ENCODE measurements around the gene MT1H. TPM values are rescaled to one million over a fixed set of nuclear protein-coding genes. Genes with fewer than 3 reads are reported as not detected.

The MT1H gene
- total RNA-seq, 1 experiment from 2014 or later = not detected

GRCh38 chr16:56679818-56680217, 10.2 kb downstream of the MT1H start:
- intact Hi-C loops (cut with micrococcal nuclease; ENCODE audit: unreplicated experiment) = no loop called here
- POLR2A ChIA-PET = no interaction called here

GRCh38 chr16:56681939-56682702, 12.5 kb downstream of the MT1H start, which contains the start of gene MT1X:
MT1X (plus strand) TSS chr16:56682470; CDS start chr16:56682541, 71 bp downstream.
- BruUV-seq (replicated peaks) = no TSS peak
- no peaks in the 10 kb centered on the region for H3K36me3 ChIP-seq (ENCODE audit: control insufficient read depth, insufficient read depth, low read length)
- H3K4me3 Mint-ChIP-seq (ENCODE audit: unreplicated experiment) = peak within 1 kb of the TSS; percentile 95
- H3K4me1 ChIP-seq = peaks cover 8% of the 10 kb centered on the region; the same call in 1 of the 2 replicates
- peaks cover 7% of the 10 kb centered on the region for H3K27me3 Mint-ChIP-seq (ENCODE audit: insufficient read depth, unreplicated experiment)
- no peak for TF ChIP-seq CTCF (IDR thresholded peaks at IDR 0.05; ENCODE audit: insufficient read depth in 1 of 2, low read depth in 1 of 2, low read length in 1 of 2, severe bottlenecking in 1 of 2, unreplicated experiment in 1 of 2)
- peaks cover 8% of the 10 kb centered on the region for H3K9me3 ChIP-seq
- H3K9me3 Mint-ChIP-seq (ENCODE audit: unreplicated experiment) = peaks cover 11% of the 10 kb centered on the region
- intact Hi-C loops (cut with micrococcal nuclease; ENCODE audit: unreplicated experiment) = loop anchor here (1.0 kb wide), 1 partner anchor 9 kb away; no protein-coding TSS in a partner anchor
- H3K4me3 ChIP-seq (ENCODE audit: low read depth, low read length) = peak within 1 kb of the TSS; percentile 65
- DNase-seq = peak; percentile 81 to 88
- no peaks in the 10 kb centered on the region for H3K4me1 Mint-ChIP-seq (ENCODE audit: low read depth, unreplicated experiment)
- ChIA-PET POLR2A (interaction anchor here (0.9 kb wide), 1 partner anchor 25 kb away, joined by 3 read pairs; no protein-coding TSS in a partner anchor), CTCF (interaction anchor here (0.6 to 2.3 kb wide), 2 partner anchors 20 to 168 kb away, joined by 3 to 11 read pairs; no protein-coding TSS in a partner anchor)
- H3K27me3 ChIP-seq (replicated peaks; ENCODE audit: control insufficient read depth, insufficient read depth, low read length) = no peaks in the 10 kb centered on the region
- H3K36me3 Mint-ChIP-seq (ENCODE audit: insufficient read depth, unreplicated experiment) = no peaks in the 10 kb centered on the region
- peak within 1 kb of the TSS; percentile 39 for H3K27ac Mint-ChIP-seq (ENCODE audit: unreplicated experiment)

More at GRCh38 chr16:56679818-56680217, 10.2 kb downstream of the MT1H start:
- CTCF ChIA-PET = no interaction called here
- Mint-ChIP-seq H3K4me1 (ENCODE audit: low read depth, unreplicated experiment) (no peaks in the 10 kb centered on the region), H3K27me3 (ENCODE audit: insufficient read depth, unreplicated experiment) (peaks cover 9% of the 10 kb centered on the region), H3K9me3 (ENCODE audit: unreplicated experiment) (no peaks in the 10 kb centered on the region), H3K36me3 (ENCODE audit: insufficient read depth, unreplicated experiment) (no peaks in the 10 kb centered on the region), H3K4me3 (ENCODE audit: unreplicated experiment) (no peak overlapping the region), H3K27ac (ENCODE audit: unreplicated experiment) (no peak overlapping the region)
- no TSS peak for BruUV-seq (replicated peaks)
- no peaks in the 10 kb centered on the region for H3K27me3 ChIP-seq (replicated peaks; ENCODE audit: control insufficient read depth, insufficient read depth, low read length)
- no peaks in the 10 kb centered on the region for H3K9me3 ChIP-seq
- TF ChIP-seq CTCF (IDR thresholded peaks at IDR 0.05; ENCODE audit: insufficient read depth in 1 of 2, low read depth in 1 of 2, low read length in 1 of 2, severe bottlenecking in 1 of 2, unreplicated experiment in 1 of 2) = no peak
- no peak for DNase-seq
- peaks cover 8% of the 10 kb centered on the region; the same call in 1 of the 2 replicates for H3K4me1 ChIP-seq
- no peak overlapping the region for H3K4me3 ChIP-seq (ENCODE audit: low read depth, low read length)
- no peaks in the 10 kb centered on the region for H3K36me3 ChIP-seq (ENCODE audit: control insufficient read depth, insufficient read depth, low read length)

- peaks cover 7% of the 10 kb centered on the region for H3K27me3 Mint-ChIP-seq (ENCODE audit: insufficient read depth, unreplicated experiment)
- peaks cover 8% of the 10 kb centered on the region for H3K9me3 ChIP-seq
- BruUV-seq (replicated peaks) = no TSS peak
- no peaks in the 10 kb centered on the region for H3K36me3 ChIP-seq (ENCODE audit: control insufficient read depth, insufficient read depth, low read length)
- no peaks in the 10 kb centered on the region for H3K27me3 ChIP-seq (replicated peaks; ENCODE audit: control insufficient read depth, insufficient read depth, low read length)
- no peak overlapping the region for H3K27ac Mint-ChIP-seq (ENCODE audit: unreplicated experiment)
- peak overlapping the region; percentile 95 for H3K4me3 Mint-ChIP-seq (ENCODE audit: unreplicated experiment)
- H3K4me1 Mint-ChIP-seq (ENCODE audit: low read depth, unreplicated experiment) = no peaks in the 10 kb centered on the region
- no peaks in the 10 kb centered on the region for H3K36me3 Mint-ChIP-seq (ENCODE audit: insufficient read depth, unreplicated experiment)
- ChIA-PET CTCF (interaction anchor here (2.3 kb wide), 1 partner anchor 19 kb away, joined by 11 read pairs; no protein-coding TSS in a partner anchor), POLR2A (interaction anchor here (0.9 kb wide), 1 partner anchor 26 kb away, joined by 3 read pairs; no protein-coding TSS in a partner anchor)
- peak overlapping the region; percentile 65 for H3K4me3 ChIP-seq (ENCODE audit: low read depth, low read length)
- DNase-seq = no peak
- H3K9me3 Mint-ChIP-seq (ENCODE audit: unreplicated experiment) = peaks cover 11% of the 10 kb centered on the region
- no peak for TF ChIP-seq CTCF (IDR thresholded peaks at IDR 0.05; ENCODE audit: insufficient read depth in 1 of 2, low read depth in 1 of 2, low read length in 1 of 2, severe bottlenecking in 1 of 2, unreplicated experiment in 1 of 2)
- H3K4me1 ChIP-seq = peaks cover 8% of the 10 kb centered on the region; the same call in 1 of the 2 replicates
- intact Hi-C loops (cut with micrococcal nuclease; ENCODE audit: unreplicated experiment) = loop anchor here (1.0 kb wide), 1 partner anchor 8 kb away; no protein-coding TSS in a partner anchor
Measured at GRCh38 chr16:56682703-56683397, 13.2 kb downstream of the MT1H start.
